HG03565 (cell line): ENCODE data around the gene KATNAL1.
A peak's percentile ranks its signal among the peaks of the same experiment; 100 is the strongest.
"Not testable (repeated sequence)": the region's sequence is repeated elsewhere in the genome, so short reads cannot be mapped to it uniquely, and the experiment has no call there.

ENCODE experiments used
- ATAC-seq: cut with Tn5 transposase; IDR thresholded peaks from one replicate; pipeline ENCODE4 v1.9.1; 2021; ENCODE audit warnings: mild to moderate bottlenecking, moderate library complexity; ENCODE audit not compliant: unreplicated experiment

Gene KATNAL1

DNA sequence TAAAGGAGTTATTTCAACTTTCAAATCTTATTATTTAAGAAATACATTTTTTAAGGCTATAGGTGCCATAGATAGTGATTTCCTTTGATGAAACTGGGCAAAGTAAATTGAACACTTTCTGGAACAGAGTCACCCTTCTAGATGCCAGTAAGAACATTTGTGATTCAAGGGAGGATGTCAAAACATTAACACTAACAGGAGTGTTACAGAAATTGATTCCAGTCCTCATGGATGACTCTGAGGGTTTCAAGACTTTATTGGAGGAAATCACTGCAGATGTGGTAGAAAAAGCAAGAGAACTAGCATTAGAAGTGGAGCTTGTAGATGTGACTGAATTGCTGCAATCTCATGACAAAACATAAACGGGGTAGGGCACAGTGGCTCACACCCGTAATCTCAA is 12.2 kb downstream of the KATNAL1 start:
- ATAC-seq: no peak

DNA sequence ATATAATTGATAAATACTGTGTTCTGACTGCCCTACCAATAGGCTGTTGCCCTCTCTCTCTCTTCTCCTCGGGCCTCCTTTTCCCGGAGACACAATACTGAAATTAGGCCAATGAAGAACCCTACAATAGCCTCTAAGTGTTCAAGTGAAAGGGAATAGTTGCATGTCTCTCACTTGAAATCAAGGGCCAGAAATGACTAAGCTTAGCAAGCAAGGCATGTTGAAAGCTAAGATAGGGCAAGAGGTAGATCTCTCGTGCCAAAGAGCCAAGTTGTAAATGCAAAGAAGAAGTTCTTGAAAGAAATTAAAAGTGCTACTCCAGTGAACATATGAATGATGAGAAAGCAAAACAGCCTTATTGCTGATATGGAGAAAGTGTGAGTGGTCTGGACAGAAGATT is 13.3 kb downstream of the KATNAL1 start:
- ATAC-seq: no peak

DNA sequence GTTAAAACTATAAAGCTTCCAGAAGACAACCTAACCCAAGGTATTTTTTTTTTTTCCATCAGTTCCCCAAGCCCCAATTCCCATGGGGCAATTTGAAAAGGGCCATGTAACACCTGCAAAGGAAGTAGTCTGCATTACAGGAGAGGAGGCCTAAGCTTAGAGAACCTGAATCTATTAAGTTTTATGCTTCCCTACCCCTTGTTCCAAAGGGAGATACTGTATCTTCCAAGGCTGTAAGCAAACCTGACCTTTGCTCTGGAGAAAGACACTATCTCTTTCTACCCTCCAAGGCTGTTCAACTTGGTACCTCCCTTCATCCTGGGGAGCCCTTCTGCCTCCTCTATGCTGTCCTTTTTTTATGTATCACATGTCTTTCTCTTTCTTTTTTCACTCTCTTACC is 15.0 kb downstream of the KATNAL1 start:
- no peak for ATAC-seq

DNA sequence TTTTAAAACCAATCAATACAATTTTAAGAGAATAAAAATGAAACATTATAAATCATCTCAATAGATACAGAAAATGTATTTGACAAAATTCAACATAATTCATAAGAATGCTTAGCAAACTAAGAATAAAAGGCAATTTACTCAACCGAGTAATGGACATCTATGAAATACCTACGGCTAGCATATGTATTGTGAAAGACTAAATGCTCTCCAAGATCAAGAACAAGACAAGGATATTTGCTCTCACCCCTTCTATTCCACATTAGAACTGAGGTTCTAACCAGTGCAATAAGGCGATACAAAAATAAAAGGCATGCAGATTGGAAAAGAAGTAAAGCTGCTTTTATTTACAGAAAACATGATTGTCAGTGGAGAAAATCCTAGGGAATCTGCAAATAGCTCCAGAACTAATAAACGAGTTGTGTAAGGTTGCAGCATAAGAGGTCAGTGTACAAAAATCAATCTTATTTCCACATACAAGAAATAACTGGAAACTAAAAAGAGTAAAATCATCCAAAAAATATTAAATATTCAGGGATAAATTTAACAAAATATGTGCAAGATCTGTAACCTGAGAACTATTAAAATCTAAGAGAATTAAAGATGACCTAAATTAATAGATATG is 16.4 kb downstream of the KATNAL1 start:
- ATAC-seq: no peak

DNA sequence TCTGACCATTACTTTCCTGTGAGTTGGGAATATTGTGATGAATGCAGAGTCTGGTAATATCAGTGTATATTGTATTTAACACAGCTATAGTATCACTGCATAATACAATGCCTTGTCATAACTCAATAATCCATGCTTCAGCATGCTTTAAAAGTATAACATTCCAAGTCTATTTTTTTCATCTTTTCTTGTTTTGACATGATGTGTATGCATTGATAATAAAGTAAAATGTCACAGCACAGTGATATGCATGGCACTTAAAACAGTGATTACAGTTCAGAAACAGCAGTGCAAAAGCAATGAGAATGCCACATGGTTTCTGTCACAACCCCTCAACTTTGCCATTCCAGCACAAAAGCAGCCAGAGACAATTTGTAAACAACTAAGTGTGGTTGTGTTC is 17.8 kb downstream of the KATNAL1 start:
- ATAC-seq: no peak

DNA sequence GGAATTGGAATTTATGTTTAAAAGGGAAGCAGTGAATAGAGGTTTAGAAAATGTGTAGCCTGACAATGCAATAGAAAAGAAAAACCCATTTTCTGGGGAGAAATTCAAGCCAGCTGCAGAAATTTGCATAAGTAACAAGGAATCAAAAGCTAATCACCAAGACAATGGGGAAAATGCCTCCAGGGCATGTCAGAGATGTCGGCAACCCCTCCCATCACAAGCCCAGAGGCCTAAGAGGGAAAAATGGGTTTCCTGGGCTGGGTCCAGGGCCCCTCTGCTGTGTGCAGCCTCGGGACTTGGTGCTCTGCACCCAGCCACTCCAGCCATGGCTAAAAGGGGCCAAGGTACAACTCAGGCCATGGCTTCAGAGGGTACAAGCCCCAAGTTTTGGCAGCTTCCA is 21.3 kb downstream of the KATNAL1 start:
- not testable (repeated sequence) for ATAC-seq

DNA sequence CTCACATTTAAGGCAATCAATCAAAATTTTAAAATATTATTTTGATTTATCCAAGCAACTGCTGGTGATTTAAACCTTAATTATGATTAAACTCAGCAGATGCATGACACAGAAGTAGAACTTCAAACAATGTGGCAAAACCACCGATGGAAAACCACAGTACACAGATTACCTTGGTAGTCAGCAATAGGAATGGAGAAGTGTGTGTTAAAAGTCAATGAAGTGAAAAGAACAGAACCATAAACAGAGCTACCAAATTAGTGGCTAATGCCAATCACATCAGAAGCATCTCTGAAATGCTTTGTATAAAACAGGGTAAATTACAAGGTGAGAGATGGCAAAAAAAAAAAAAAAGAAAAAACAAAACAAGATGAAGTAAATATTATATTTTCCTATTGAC is 31.2 kb downstream of the KATNAL1 start:
- no peak for ATAC-seq

DNA sequence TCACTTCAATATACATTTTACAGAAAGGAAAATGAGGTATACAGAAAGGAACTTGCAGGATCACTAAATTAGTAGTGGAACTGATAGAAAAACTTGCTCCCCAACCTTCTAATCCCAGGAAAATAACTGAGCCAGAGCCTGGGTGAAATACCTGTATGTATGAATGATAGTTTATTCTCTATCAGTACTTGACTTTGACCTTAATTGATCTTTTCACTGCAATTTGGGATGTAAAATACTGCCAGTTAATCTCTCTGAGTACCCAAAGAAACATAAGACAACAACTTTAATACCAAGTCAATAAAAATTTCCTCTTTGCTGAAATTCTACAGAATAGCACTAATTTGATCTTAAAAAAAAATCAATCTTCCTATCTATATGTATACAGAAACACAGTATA is 33.3 kb downstream of the KATNAL1 start:
- ATAC-seq: no peak

DNA sequence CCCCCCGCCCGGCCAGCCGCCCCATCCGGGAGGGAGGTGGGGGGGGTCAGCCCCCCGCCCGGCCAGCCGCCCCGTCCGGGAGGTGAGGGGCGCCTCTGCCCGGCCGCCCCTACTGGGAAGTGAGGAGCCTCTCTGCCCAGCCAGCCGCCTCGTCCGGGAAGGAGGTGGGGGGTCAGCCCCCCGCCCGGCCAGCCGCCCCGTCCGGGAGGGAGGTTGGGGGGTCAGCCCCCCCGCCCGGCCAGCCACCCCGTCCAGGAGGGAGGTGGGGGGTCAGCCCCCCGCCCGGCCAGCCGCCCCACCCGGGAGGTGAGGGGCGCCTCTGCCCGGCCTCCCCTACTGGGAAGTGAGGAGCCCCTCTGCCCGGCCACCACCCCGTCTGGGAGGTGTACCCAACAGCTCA is 37.3 kb downstream of the KATNAL1 start:
- not testable (repeated sequence) for ATAC-seq

DNA sequence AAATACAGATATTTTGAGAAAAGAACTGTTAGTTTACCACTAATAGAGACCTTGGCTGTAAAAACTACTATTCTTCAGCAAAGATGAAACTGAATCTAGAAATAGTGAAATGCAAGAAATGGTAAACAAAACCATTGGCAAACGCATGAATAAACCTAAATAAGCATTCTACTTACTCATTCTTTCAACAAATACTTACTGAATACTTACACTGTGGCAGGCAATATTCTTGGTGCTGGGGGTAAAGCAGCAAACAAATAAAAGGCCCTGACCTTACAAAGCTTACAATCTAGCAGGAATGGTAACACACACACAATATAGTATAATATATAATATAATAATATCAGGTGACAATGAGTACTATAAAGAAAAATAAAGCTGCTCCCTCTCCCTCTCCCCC is 38.7 kb downstream of the KATNAL1 start:
- ATAC-seq: no peak

DNA sequence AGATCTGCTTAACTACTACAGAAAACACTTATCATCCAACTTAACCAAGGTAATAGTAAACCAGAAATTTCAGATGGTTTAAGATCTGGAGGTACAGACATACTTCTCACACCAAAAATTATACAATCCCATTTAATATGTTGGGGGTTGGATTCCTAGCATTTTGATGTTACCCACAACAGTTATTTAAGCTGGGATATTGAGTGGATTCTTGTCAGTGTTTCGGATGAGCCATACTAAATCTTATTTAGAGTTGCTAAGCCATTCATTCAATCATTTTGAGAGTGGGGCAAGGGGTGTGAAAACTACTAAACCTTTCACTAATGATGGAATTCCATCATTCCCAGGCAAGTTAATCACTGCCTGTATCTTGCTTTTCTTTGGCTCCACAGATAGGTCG is 40.6 kb downstream of the KATNAL1 start:
- ATAC-seq: no peak

DNA sequence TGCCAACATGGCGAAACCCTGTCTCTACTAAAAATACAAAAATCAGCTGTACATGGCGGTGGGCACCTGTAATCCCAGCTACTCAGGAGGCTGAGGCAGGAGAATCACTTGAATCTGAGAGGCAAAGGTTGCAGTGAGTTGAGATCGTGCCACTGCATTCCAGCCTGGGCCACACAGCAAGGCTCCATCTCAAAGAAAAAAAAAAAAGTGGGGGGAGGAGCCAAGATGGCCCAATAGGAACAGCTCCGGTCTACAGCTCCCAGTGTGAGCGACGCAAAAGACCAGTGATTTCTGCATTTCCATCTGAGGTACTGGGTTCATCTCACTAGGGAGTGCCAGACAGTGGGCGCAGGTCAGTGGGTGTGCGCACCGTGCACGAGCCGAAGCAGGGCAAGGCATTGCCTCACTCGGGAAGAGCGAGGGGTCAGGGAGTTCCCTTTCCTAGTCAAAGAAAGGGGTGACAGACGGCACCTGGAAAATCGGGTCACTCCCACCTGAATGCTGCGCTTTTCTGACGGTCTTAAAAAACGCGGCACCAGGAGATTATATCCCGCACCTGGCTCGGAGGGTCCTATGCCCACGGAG is 48.1 kb downstream of the KATNAL1 start:
- not testable (repeated sequence) for ATAC-seq

DNA sequence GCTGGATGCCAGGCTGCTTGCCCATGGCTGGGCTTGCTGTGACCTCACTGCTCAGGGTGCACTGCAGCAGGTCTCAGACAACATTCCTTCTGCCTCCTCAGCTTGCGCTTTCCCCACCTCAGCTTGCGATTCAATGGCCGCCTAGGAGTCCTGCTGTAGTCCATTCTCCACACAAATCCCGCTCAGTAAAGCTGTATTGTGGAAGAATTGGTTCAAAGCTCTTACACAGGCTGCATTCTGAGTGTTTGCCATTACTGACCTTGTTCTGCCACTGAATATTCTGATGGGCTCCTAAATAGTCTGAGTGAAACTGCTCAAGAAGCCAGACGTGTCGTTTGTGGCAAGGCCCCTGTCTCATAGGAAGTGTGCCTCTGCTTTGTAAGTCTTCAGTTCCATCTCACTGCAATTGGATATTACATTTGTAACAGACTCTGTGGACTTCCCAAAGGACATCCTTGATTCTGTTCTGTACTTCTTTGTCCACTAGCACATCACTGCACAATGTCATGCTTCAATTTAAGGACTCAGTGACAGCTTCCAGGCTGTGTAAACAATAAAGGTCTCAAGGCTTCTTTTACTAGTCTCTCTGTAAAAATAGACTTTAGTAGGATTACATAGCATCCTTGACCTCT is 49.8 kb downstream of the KATNAL1 start:
- ATAC-seq: no peak

DNA sequence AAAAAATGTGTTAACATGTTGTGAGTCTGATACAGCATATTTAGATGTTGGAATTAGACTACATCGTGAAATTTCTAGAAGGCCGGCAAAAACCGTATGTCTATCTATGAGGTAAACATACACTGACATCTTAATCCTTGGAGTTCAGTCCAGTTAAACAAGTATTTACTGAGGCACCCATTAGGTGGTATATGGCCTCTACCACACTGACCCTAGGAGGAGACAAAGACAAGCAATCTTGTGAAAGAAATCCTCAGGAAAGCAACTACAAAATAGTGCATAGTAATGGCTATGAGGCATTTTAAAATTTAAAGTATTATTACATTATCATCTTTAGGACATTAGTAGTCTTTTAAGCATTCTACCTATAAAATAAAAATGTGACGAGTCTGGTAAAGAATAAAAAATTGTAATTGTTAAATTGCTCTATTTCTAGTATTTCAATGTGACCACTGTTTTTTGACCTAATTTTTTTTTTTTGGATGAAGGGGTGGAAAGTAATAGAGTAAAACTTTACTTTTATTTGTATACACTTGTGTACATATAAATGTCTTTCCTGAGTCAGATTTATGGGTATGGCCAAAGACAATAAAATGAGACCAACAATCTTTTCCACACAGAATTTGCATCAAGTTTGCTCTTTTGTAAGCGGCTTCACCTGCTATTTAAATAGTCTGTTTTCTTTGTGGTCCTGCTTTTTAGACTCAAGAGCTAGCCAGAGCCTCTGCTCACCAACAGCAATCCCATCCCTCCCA is 50.5 kb downstream of the KATNAL1 start:
- no peak for ATAC-seq

DNA sequence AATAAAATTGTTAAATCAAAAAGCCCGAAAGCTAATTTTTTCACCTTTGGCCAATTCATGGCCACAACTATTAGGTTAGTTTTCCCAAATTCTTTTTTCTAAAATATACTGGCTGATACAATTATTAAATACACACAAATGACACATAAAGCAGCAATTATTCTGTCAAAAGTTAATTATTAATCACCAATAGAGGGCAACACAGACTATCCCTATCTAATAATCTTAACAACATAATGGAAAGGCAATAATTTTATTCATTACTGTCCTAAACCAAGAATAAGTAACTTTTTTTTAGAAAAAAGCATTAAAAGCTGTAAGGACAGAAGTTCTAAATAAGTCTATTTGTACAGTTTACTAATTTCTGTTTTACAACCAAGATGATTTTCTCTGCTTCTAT is 51.7 kb downstream of the KATNAL1 start:
- ATAC-seq: no peak

DNA sequence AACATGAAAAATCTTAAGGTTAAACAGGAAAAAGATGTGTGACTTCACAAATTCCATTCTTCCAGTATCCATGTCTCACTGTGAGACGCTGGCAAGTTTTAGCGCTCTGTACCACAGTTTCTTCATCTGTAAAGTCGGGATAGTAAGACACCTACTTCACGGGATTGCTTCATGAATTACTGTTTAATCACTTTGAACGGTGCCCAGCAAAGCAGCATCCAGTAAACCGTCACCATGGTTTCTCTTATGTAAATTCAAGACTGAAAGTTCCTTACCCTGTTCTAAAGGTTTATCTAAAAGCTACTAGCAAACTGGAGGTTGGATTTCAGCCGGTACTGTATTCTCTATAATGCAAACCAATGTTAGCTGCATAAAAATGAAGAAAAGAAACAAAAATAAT is 53.5 kb downstream of the KATNAL1 start:
- ATAC-seq: no peak

DNA sequence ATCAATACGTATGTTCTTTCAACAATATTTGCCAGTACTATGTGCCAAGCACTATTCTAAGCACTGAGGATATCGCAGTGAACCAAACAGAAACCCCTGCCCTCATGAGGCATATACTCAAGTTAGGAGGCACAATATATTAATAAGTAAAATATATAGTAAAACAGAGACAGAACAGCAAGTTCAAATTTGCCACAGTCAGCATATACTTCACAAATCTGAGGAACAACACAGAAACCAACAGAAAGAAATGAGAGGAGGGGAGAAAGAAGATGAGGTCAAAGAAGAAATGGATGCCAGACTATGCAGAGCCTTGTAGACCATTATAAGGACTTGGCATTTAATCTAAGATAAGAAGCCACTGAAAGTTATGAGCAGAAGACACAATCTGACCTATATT is 59.9 kb downstream of the KATNAL1 start:
- no peak for ATAC-seq

DNA sequence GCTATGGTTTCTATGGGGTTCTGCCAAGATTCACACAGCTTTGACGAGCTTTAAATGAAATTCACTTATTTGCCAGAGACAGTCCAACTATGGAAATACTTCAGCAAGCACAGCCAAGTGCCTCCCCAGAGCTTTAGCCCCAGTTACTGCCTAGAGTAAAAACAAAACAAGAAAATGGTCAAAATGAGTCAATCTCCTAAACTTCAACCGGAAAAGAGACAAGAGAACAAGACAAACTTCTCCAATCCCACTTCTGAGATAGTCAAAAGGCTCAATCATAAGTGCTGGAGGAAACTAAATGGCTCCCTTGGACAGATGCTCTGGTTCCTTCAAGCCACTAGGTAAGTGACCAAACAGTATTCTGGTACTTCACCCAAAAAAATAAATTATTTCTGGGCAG is 65.8 kb downstream of the KATNAL1 start:
- peak; percentile 67 for ATAC-seq

DNA sequence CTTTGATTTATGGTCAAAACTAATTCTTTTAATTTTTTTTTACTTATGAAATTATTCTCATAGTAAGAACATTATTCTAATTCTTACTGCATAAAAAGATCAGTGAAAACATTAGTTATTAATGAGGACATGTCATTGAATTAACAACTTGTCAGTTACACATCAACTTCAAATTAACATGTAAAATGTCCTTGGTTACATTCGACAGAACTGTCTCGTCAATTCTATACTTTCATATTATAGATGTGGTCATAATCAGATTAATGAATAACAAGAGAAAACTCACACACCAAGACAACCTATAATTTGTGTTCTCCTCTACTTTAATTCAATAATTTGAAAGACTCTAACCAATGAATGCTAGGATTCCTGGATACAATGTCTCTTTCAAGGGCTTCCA is 66.7 kb downstream of the KATNAL1 start:
- no peak for ATAC-seq

DNA sequence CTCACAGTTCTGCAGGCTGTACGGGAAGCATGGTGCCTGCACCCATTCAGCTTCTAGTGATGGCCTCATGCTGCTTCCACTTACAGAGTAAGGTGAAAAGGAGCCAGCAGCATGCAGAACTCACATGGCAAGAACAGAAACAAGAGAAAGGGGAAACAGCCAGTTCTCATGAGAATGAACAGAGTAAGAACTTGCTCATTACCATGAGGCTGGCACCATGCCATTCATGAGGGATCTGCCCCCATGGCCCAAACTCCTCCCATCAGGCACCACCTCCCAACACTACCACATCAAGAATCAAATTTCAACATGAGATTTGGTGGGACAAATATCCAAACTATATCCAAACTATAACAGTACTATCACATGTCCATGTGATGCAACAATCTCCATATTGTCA is 72.1 kb downstream of the KATNAL1 start:
- no peak for ATAC-seq

DNA sequence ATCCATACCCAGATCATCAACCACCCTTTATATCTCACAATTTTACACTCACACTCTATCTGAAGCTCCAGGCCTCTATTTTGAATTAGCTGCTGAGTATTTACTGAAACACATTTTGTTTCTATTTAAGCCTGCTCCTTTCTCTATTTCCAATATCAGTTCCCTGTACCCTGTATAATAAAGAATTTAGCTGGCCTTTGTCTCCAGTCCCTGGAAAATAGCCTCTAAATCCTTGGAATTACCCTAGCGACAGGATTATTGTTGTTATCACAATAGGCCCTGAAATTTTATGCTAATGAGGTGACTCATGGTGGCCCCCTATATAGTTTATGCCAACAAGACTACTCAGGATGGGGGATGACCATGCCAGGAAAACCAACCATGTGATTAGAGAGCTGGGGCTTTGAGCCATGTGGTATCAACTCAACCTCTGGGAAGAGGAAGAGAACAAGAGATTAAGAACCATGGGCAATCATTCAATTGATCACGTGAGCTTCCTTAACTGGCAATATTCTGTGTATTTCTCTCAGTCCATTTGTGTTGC is 72.7 kb downstream of the KATNAL1 start:
- ATAC-seq: no peak

DNA sequence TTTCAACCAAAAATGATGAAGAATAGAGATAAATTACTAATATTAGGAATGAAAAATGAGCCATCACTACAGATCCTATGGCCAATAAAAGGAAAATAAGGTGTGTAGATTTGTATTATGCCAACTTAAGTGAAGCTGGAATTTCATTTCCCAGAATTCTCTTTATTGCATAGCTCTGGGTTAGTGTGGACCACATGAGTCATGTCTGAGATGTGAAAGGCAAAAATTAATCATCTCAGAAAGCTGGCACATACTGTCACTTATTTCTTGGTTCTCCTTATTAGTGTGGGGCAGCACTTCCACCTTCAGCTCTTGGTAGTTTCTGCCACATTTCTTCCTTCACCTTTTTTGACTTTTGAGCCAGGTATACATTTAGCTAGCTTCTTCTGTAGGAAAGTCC is 82.6 kb downstream of the KATNAL1 start:
- ATAC-seq: no peak
